DND-41 (cell line): ENCODE data around the gene ARFRP1.
A peak's percentile ranks its signal among the peaks of the same experiment; 100 is the strongest.

Experiments
- ATAC-seq: fragments of 200-7000 bp; cut with Tn5 transposase; 3 replicates; pipeline ENCODE4 v1.9.1; 2021; ENCODE audit warnings: low read depth; ENCODE audit not compliant: insufficient read depth
- DNase-seq: peaks from one replicate; pipeline ENCODE4 v3.0.0-alpha.2; 2020
- H2AFZ ChIP-seq: 2 replicates; pipeline ENCODE4 v1.6.0; 2012; ENCODE audit warnings: low read depth, low read length
- H3K27ac ChIP-seq: 2 replicates; pipeline ENCODE4 v1.5.1; 2012; ENCODE audit warnings: low read length, inconsistent platforms
- H3K27me3 ChIP-seq: fragments of 200-600 bp; sonication (generic); 2 replicates; pipeline ENCODE4 v1.6.0; 2012; ENCODE audit warnings: low read length, mild to moderate bottlenecking, inconsistent platforms; ENCODE audit not compliant: insufficient read depth, poor library complexity
- H3K36me3 ChIP-seq: 2 replicates; pipeline ENCODE4 v1.5.1; 2012; ENCODE audit warnings: low read length, inconsistent platforms; ENCODE audit not compliant: insufficient read depth
- H3K4me1 ChIP-seq: 2 replicates; pipeline ENCODE4 v1.5.1; 2012; ENCODE audit warnings: mild to moderate bottlenecking, low read length; ENCODE audit not compliant: insufficient read depth
- H3K4me2 ChIP-seq: 2 replicates; pipeline ENCODE4 v1.6.0; 2012; ENCODE audit warnings: mild to moderate bottlenecking, moderate library complexity, low read length, inconsistent platforms; ENCODE audit not compliant: insufficient read depth
- H3K4me3 ChIP-seq, 2 experiments: fragments of 200-600 bp in 1 of 2; shearing (Covaris generic) in 1 of 2; 2 replicates each; pipeline ENCODE4 v1.5.1; 2012 to 2016; ENCODE audit warnings: inconsistent platforms in 2 of 2, low read length in 2 of 2, mild to moderate bottlenecking in 2 of 2, low read depth in 1 of 2, moderate library complexity in 1 of 2
- H3K79me2 ChIP-seq: 2 replicates; pipeline ENCODE4 v1.6.0; 2012; ENCODE audit warnings: low read length, inconsistent platforms; ENCODE audit not compliant: insufficient read depth
- H3K9ac ChIP-seq: 2 replicates; pipeline ENCODE4 v1.6.0; 2012; ENCODE audit warnings: low read depth, mild to moderate bottlenecking, inconsistent platforms, low read length, moderate library complexity
- H3K9me3 ChIP-seq: 2 replicates; pipeline ENCODE4 v1.5.1; 2012; ENCODE audit warnings: low read length, moderate library complexity, mild to moderate bottlenecking, inconsistent platforms; ENCODE audit not compliant: insufficient read depth, severe bottlenecking
- H4K20me1 ChIP-seq: 2 replicates; pipeline ENCODE4 v1.6.0; 2012; ENCODE audit warnings: low read length; ENCODE audit not compliant: insufficient read depth
- EZH2 ChIP-seq: IDR thresholded peaks from 3 replicates; pipeline ENCODE4 v1.6.1; 2012; ENCODE audit warnings: borderline replicate concordance, low read depth, mild to moderate bottlenecking, moderate library complexity, low read length, inconsistent platforms; ENCODE audit not compliant: severe bottlenecking
- TF ChIP-seq, protein P1 (sequence below): IDR thresholded peaks from 2 replicates; pipeline ENCODE4 v1.5.1; 2012; ENCODE audit warnings: borderline replicate concordance, low read length, moderate library complexity, mild to moderate bottlenecking; ENCODE audit not compliant: poor library complexity, severe bottlenecking; ENCODE audit errors: extremely low read depth

ARFRP1 gene

DNA sequence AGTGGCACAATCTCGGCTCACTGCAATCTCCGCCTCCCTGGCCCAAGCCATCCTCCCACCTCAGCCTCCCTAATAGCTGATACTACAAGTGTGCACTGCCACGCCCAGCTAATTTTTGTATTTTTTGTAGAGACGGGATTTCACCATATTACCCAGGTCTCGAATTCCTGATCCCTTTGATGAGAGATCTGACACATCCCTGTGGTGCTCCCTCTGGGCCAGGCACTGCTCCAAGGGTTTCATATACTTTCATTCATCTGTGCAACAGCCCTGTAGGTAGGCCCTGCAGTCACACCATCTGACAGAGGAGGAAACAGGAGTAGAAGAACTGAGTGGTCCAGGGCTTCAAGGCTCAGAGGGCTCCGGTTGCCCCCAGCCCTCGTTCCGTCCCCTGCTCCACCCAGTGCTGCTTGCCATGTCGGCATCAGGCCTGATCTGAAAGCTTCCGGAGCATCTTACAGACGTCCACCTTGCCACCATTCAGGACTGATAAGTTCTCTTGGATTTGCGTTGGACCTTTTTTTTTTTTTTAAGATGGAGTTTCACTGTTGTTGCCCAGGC, 3.4 kb upstream of the ARFRP1 start:
- no peak for DNase-seq
- Histone ChIP-seq H3K9me3 (peaks cover 6% of the 10 kb centered on the region), H3K27me3 (no peaks in the 10 kb centered on the region), H3K36me3 (peaks cover 85% of the 10 kb centered on the region), H3K4me3 (0 out of 4 replicates have a peak overlapping the region, but pooled peaks of 1 of the 2 experiments have one; percentile 1), H2AFZ (no peak overlapping the region), H3K4me2 (0 out of 2 replicates have a peak overlapping the region, but pooled peaks have one; percentile 1), H3K4me1 (peaks cover 38% of the 10 kb centered on the region), H4K20me1 (peaks cover 29% of the 10 kb centered on the region), H3K9ac (no peak overlapping the region), H3K79me2 (peaks cover 98% of the 10 kb centered on the region), H3K27ac (no peak overlapping the region)
- ATAC-seq, result no peak
- TF ChIP-seq, protein P1, sequence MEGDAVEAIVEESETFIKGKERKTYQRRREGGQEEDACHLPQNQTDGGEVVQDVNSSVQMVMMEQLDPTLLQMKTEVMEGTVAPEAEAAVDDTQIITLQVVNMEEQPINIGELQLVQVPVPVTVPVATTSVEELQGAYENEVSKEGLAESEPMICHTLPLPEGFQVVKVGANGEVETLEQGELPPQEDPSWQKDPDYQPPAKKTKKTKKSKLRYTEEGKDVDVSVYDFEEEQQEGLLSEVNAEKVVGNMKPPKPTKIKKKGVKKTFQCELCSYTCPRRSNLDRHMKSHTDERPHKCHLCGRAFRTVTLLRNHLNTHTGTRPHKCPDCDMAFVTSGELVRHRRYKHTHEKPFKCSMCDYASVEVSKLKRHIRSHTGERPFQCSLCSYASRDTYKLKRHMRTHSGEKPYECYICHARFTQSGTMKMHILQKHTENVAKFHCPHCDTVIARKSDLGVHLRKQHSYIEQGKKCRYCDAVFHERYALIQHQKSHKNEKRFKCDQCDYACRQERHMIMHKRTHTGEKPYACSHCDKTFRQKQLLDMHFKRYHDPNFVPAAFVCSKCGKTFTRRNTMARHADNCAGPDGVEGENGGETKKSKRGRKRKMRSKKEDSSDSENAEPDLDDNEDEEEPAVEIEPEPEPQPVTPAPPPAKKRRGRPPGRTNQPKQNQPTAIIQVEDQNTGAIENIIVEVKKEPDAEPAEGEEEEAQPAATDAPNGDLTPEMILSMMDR, result no peak
- TF ChIP-seq EZH2, result no peak

DNA sequence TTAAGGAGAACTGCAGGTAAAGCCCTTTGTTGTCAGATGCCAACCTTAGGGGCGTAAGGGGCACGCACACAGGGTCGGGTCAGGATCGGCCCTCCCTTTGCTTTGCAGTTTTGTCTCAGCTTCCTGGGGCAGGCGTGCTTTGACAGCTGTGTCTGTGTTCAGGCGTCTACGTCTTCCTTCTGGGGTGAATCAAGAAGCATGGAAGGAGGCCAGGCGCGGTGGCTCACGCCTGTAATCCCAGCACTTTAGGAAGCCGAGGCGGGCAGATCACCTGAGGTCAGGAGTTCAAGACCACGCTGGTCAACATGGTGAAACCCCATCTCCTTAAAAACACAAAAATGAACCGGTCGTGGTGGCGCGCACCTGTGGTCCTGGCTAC, 1.4 kb upstream of the ARFRP1 start:
- Histone ChIP-seq H2AFZ (no peak overlapping the region), H3K79me2 (peaks cover 94% of the 10 kb centered on the region), H3K27ac (no peak overlapping the region), H3K9ac (peak overlapping the region; percentile 81), H3K27me3 (no peaks in the 10 kb centered on the region), H3K36me3 (peaks cover 86% of the 10 kb centered on the region), H3K4me2 (peak overlapping the region; percentile 97), H3K4me1 (peaks cover 48% of the 10 kb centered on the region), H3K4me3 (peak overlapping the region in 1 of 2 experiments; percentile 84; a peak in 3 of 4 replicates), H4K20me1 (peaks cover 45% of the 10 kb centered on the region), H3K9me3 (no peaks in the 10 kb centered on the region)
- TF ChIP-seq, protein P1, result no peak
- no peak for TF ChIP-seq EZH2
- no peak for DNase-seq
- ATAC-seq, result no peak

DNA sequence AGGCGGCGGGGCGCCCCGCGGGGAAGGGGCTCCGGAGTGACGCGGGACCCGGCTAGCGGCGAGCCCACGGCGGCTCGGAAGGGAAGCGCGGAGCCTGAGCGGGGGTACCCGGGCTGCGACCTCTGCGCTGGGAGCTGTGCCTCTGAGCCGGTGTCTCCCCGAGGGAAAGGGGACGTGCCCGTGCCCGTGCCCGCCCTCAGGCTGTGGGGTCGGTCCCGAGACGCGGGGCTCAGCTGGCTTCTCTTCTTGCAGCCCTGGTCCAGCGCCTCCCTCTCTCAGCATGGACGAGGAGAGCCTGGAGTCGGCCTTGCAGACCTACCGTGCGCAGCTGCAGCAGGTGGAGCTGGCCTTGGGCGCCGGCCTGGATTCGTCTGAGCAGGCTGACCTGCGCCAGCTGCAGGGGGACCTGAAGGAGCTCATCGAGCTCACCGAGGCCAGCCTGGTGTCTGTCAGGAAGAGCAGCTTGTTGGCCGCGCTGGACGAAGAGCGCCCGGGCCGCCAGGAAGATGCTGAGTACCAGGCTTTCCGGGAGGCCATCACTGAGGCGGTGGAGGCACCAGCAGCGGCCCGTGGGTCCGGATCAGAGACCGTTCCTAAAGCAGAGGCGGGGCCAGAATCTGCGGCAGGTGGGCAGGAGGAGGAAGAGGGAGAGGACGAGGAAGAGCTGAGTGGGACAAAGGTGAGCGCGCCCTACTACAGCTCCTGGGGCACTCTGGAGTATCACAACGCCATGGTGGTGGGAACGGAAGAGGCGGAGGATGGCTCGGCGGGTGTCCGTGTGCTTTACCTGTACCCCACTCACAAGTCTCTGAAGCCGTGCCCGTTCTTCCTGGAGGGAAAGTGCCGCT, 749 bp upstream of the ARFRP1 start:
- ATAC-seq, result no peak; the same call in 2 of the 3 replicates
- peaks cover 86% of the 10 kb centered on the region for H3K36me3 ChIP-seq

More for the DNA sequence above, 749 bp upstream of the ARFRP1 start:
- Histone ChIP-seq H3K27ac (peak overlapping the region; percentile 59), H3K9me3 (no peaks in the 10 kb centered on the region), H3K79me2 (peaks cover 88% of the 10 kb centered on the region), H3K4me1 (peaks cover 48% of the 10 kb centered on the region), H4K20me1 (peaks cover 51% of the 10 kb centered on the region), H2AFZ (peak overlapping the region; percentile 63; the same call in 1 of the 2 replicates), H3K27me3 (no peaks in the 10 kb centered on the region), H3K4me2 (peak overlapping the region; percentile 97), H3K4me3 (peak overlapping the region; percentile 59 to 84; a peak in 3 of 4 replicates), H3K9ac (peak overlapping the region; percentile 81)
- no peak for DNase-seq
- TF ChIP-seq EZH2, result no peak
- TF ChIP-seq, protein P1, result no peak
